Mesenchymal stem cell (in vitro differentiated cells and primary cell): ENCODE measurements around the gene PATL1.

Source experiments
- DNase-seq: peaks from one replicate; pipeline ENCODE4 v3.0.0-alpha.2; 2013
- H2AFZ ChIP-seq: one replicate; pipeline ENCODE4 v1.6.1; 2013; ENCODE audit warnings: low read depth, mild to moderate bottlenecking, control low read depth, inconsistent platforms, low read length, moderate library complexity
- H2AK5ac ChIP-seq: 2 replicates; pipeline ENCODE4 v1.6.1; 2013; ENCODE audit warnings: low read length, moderate library complexity, mild to moderate bottlenecking, inconsistent platforms; ENCODE audit not compliant: severe bottlenecking
- H2BK120ac ChIP-seq: one replicate; pipeline ENCODE4 v1.6.1; 2013; ENCODE audit warnings: low read depth, mild to moderate bottlenecking, inconsistent platforms, low read length, moderate library complexity
- H2BK12ac ChIP-seq, 2 experiments: one replicate each; pipeline ENCODE4 v1.6.1; 2013; ENCODE audit warnings: inconsistent platforms in 2 of 2, low read length in 2 of 2, mild to moderate bottlenecking in 2 of 2, moderate library complexity in 2 of 2, control low read depth in 1 of 2
- H2BK15ac ChIP-seq: one replicate; pipeline ENCODE4 v1.6.1; 2013; ENCODE audit warnings: mild to moderate bottlenecking, low read depth, inconsistent platforms; ENCODE audit not compliant: poor library complexity, severe bottlenecking
- H2BK5ac ChIP-seq: 2 replicates; pipeline ENCODE4 v1.6.1; 2013; ENCODE audit warnings: low read depth, mild to moderate bottlenecking, low read length, control low read depth, inconsistent platforms; ENCODE audit not compliant: poor library complexity, severe bottlenecking
- H3K14ac ChIP-seq, 2 experiments: one replicate each; pipeline ENCODE4 v1.6.1; 2013; ENCODE audit warnings: inconsistent platforms in 2 of 2, low read length in 2 of 2, control low read depth in 1 of 2, mild to moderate bottlenecking in 1 of 2, moderate library complexity in 1 of 2
- H3K18ac ChIP-seq, 2 experiments: one replicate each; pipeline ENCODE4 v1.6.1; 2013; ENCODE audit warnings: inconsistent platforms in 2 of 2, low read length in 2 of 2, control low read depth in 1 of 2, low read depth in 1 of 2, mild to moderate bottlenecking in 1 of 2
- H3K23ac ChIP-seq, 2 experiments: one replicate each; pipeline ENCODE4 v1.6.1; 2013; ENCODE audit warnings: inconsistent platforms in 2 of 2, low read length in 2 of 2, mild to moderate bottlenecking in 2 of 2, moderate library complexity in 2 of 2, control low read depth in 1 of 2
- H3K27ac ChIP-seq: 2 replicates; pipeline ENCODE4 v1.5.1; 2013; ENCODE audit warnings: mild to moderate bottlenecking, moderate library complexity, low read length, control low read depth, inconsistent platforms; ENCODE audit not compliant: poor library complexity, severe bottlenecking
- H3K27me3 ChIP-seq, 2 experiments: 2 replicates each; pipeline versions ENCODE4 v1.6.1 to v1.7.0; 2013; ENCODE audit warnings: low read length in 2 of 2, mild to moderate bottlenecking in 2 of 2, moderate library complexity in 2 of 2, control low read depth in 1 of 2, inconsistent platforms in 1 of 2; ENCODE audit not compliant: control insufficient read depth in 1 of 2, insufficient read depth in 1 of 2
- H3K36me3 ChIP-seq, 2 experiments: 2 replicates each; pipeline versions ENCODE4 v1.6.1 to v1.7.0; 2013; ENCODE audit warnings: low read length in 2 of 2, control low read depth in 1 of 2, inconsistent platforms in 1 of 2, low read depth in 1 of 2, mild to moderate bottlenecking in 1 of 2; ENCODE audit not compliant: insufficient read depth in 2 of 2, control insufficient read depth in 1 of 2
- H3K4ac ChIP-seq, 2 experiments: one replicate each; pipeline ENCODE4 v1.6.1; 2013; ENCODE audit warnings: inconsistent platforms in 2 of 2, low read length in 2 of 2, mild to moderate bottlenecking in 2 of 2, moderate library complexity in 2 of 2, control low read depth in 1 of 2, low read depth in 1 of 2
- H3K4me1 ChIP-seq: 2 replicates; pipeline ENCODE4 v1.6.1; 2013; ENCODE audit warnings: low read depth, low read length, control low read depth; ENCODE audit not compliant: control insufficient read depth, insufficient read depth
- H3K4me2 ChIP-seq: 2 replicates; pipeline ENCODE4 v1.6.1; 2013; ENCODE audit warnings: low read length, mild to moderate bottlenecking, inconsistent platforms; ENCODE audit not compliant: poor library complexity, severe bottlenecking
- H3K4me3 ChIP-seq, 2 experiments: 2 replicates each; pipeline versions ENCODE4 v1.5.1 to v1.7.0; 2013; ENCODE audit warnings: low read length in 2 of 2, mild to moderate bottlenecking in 2 of 2, control low read depth in 1 of 2, low read depth in 1 of 2; ENCODE audit not compliant: insufficient read depth in 1 of 2
- H3K79me1 ChIP-seq: replicated peaks from 2 replicates; pipeline ENCODE4 v1.6.1; 2013; ENCODE audit warnings: mild to moderate bottlenecking, control low read depth, low read length, inconsistent platforms; ENCODE audit not compliant: poor library complexity, severe bottlenecking
- H3K9ac ChIP-seq: 2 replicates; pipeline ENCODE4 v1.7.0; 2013; ENCODE audit warnings: mild to moderate bottlenecking, low read length, moderate library complexity
- H3K9me3 ChIP-seq: 2 replicates; pipeline ENCODE4 v1.7.0; 2013; ENCODE audit warnings: mild to moderate bottlenecking, low read length; ENCODE audit not compliant: control insufficient read depth
- H4K8ac ChIP-seq: one replicate; pipeline ENCODE4 v1.6.1; 2013; ENCODE audit warnings: inconsistent platforms, mild to moderate bottlenecking, low read length, moderate library complexity
- H4K91ac ChIP-seq: one replicate; pipeline ENCODE4 v1.6.1; 2013; ENCODE audit warnings: mild to moderate bottlenecking, low read length, inconsistent platforms
- WGBS: methylation state at CpG from one replicate; pipeline ENCODE4 v1.1.7; 2013; ENCODE audit warnings: mixed read lengths; 5-methylcytosine and 5-hydroxymethylcytosine counted together

Gene PATL1

DNA sequence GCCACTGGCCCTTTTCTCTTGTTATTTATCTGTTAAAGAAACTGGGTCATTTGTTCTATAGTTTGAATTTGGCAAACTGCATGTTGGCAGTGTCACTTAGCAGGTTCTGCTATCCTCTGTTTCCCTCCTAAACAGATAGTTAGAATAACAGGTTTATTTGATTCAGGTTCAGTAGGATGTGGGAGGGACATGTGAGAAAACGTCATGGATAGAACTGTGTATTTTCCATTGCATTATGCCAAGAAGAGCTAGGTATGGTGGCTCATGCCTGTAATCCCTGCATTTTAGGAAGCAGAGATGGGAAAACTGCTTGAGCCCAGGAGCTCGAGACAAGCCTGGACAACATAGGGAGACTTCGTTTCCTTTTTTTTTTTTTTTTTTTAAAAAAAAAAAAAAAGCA lies 24.3 kb downstream of the PATL1 start:
- Histone ChIP-seq H4K8ac (no peak overlapping the region), H3K27me3 (no peaks in the 10 kb centered on the region), H3K9ac (no peak overlapping the region), H3K9me3 (no peaks in the 10 kb centered on the region), H3K4me2 (no peak overlapping the region), H3K23ac (no peak overlapping the region), H2BK5ac (no peak overlapping the region), H3K79me1 (peaks cover 15% of the 10 kb centered on the region), H3K36me3 (peaks cover 26 to 91% of the 10 kb centered on the region in 2 experiments), H2AK5ac (no peak overlapping the region), H2AFZ (no peak overlapping the region), H3K14ac (no peak overlapping the region), H3K27ac (no peak overlapping the region), H3K18ac (no peak overlapping the region), H3K4ac (no peak overlapping the region), H4K91ac (no peak overlapping the region), H2BK15ac (no peak overlapping the region), H2BK120ac (no peak overlapping the region), H2BK12ac (no peak overlapping the region), H3K4me3 (no peak overlapping the region), H3K4me1 (peaks cover 3% of the 10 kb centered on the region)
- WGBS, result 89% methylated on average over 1 of the region's 3 CpGs
- DNase-seq, result no peak

DNA sequence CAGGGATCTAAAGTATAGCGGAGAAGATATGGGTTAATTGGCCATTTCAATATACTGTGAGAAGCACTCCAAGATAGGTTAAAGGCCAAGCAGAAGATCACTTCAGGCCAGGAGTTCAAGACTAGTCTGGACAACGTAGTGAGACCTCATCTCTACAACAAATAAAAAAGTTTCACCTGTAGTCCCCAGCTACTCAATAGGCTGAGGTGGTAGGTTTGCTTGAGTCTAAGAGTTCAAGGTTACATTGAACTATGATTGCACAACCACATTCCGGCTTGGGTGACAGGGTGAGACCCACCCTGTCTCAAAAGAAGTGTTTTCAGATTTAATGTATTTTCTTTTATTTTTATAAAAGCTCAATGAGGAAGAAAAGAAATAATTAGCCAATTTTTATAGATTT lies 25.4 kb downstream of the PATL1 start:
- Histone ChIP-seq H3K27ac (no peak overlapping the region), H4K91ac (no peak overlapping the region), H2AFZ (no peak overlapping the region), H3K18ac (no peak overlapping the region), H3K23ac (no peak overlapping the region), H3K79me1 (peaks cover 19% of the 10 kb centered on the region), H2AK5ac (no peak overlapping the region), H4K8ac (no peak overlapping the region), H3K4me2 (no peak overlapping the region), H3K9me3 (no peaks in the 10 kb centered on the region), H3K9ac (no peak overlapping the region), H3K14ac (no peak overlapping the region), H2BK15ac (no peak overlapping the region), H3K36me3 (peaks cover 36 to 91% of the 10 kb centered on the region in 2 experiments), H2BK120ac (no peak overlapping the region), H2BK12ac (no peak overlapping the region), H3K4ac (no peak overlapping the region), H3K4me3 (no peak overlapping the region), H2BK5ac (no peak overlapping the region), H3K4me1 (peaks cover 3% of the 10 kb centered on the region), H3K27me3 (no peaks in the 10 kb centered on the region)
- DNase-seq, result no peak
- 100% methylated on average over 2 of the region's 3 CpGs for WGBS

DNA sequence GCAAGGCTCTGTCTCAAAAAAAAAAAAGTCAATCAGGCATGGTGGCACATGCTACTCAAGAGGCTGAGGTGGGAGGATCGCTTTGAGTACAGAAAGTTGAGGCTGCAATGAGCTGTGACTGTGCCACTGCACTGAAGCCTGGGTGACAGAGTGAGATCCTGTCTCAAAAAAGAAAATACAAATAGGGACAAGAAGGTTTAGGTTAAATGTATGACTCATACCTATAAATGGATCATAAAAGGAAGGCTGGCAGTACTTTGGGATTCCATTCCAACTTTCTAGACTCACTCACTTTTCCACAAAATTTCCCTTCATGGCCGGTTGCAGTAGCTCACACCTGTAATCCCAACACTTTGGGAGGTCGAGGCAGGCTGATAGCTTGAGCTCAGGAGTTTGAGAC lies 27.7 kb downstream of the PATL1 start:
- Histone ChIP-seq H2AFZ (no peak overlapping the region), H3K27ac (no peak overlapping the region), H3K4ac (no peak overlapping the region), H3K23ac (no peak overlapping the region), H4K8ac (no peak overlapping the region), H3K4me1 (peaks cover 3% of the 10 kb centered on the region), H3K4me3 (no peak overlapping the region), H2BK12ac (no peak overlapping the region), H4K91ac (no peak overlapping the region), H3K14ac (no peak overlapping the region), H2BK120ac (no peak overlapping the region), H3K9me3 (no peaks in the 10 kb centered on the region), H3K79me1 (peaks cover 20% of the 10 kb centered on the region), H2AK5ac (no peak overlapping the region), H2BK15ac (no peak overlapping the region), H3K27me3 (no peaks in the 10 kb centered on the region), H2BK5ac (no peak overlapping the region), H3K4me2 (no peak overlapping the region), H3K36me3 (peaks cover 40 to 91% of the 10 kb centered on the region in 2 experiments), H3K18ac (no peak overlapping the region), H3K9ac (no peak overlapping the region)
- DNase-seq, result no peak
- 93% methylated on average over 3 of the region's 3 CpGs for WGBS

DNA sequence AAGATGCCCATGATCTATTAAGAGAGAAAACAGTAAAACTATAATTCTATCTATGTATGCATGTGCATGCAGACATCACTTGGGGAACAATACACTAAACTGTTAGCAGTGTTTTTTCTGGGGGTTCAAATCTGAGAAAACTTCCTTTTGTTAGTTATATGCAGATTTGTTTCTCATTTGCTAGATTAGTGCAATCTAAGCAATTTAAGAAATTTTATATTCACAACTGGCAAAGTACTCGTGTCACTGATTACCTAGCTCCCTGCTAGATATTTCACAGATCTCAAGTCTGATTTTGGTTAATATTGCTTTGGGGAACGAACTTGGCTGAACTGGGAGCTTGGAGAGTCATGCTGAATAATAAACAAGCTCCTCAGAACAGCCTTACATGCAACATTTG lies 38.3 kb downstream of the PATL1 start:
- Histone ChIP-seq H2BK5ac (no peak overlapping the region), H3K9ac (no peak overlapping the region), H2BK120ac (no peak overlapping the region), H3K23ac (no peak overlapping the region), H2BK15ac (no peak overlapping the region), H2AFZ (no peak overlapping the region), H2BK12ac (no peak overlapping the region), H3K4me1 (peaks cover 2% of the 10 kb centered on the region), H3K9me3 (no peaks in the 10 kb centered on the region), H3K18ac (no peak overlapping the region), H3K14ac (no peak overlapping the region), H3K4ac (no peak overlapping the region), H2AK5ac (no peak overlapping the region), H3K36me3 (peaks cover 7 to 28% of the 10 kb centered on the region in 2 experiments), H4K91ac (no peak overlapping the region), H3K79me1 (no peaks in the 10 kb centered on the region), H3K27me3 (no peaks in the 10 kb centered on the region), H4K8ac (no peak overlapping the region), H3K27ac (no peak overlapping the region), H3K4me3 (no peak overlapping the region), H3K4me2 (no peak overlapping the region)
- DNase-seq, result no peak
- 100% methylated on average over 1 of the region's 2 CpGs for WGBS
